Measurements from ENCODE around the gene RIF1. TPM values are rescaled to one million over a fixed set of nuclear protein-coding genes. Genes with fewer than 3 reads are reported as not detected.

The RIF1 gene
- total RNA-seq, 4 donors from 2014 or later: 24.8 to 58.8 (median 33.5) TPM

DNA sequence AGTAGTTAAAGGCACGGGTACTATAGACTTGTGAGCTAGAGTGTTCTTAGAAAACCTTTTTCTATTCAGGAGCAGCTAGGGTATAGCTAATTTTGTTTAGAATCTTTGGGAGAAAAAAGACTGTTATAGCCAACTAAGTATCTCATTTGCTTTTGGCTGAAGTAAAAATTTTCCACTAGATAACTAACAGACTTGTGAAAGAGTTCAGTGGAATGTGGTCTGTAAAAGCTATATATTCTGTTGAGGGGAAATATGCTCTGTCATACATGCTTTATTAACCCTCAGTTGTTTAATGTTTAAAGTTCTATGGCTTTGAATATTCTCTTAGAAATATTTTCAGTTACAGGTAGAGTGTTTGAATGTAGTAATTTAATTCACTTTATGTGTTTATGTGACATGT lies 49.7 kb downstream of the RIF1 start:
- TF ChIP-seq POLR2A (IDR thresholded peaks at IDR 0.05) (no peak), EP300 (IDR thresholded peaks at IDR 0.05) (no peak), POLR2AphosphoS5 (IDR thresholded peaks at IDR 0.05) (no peak)
- TF ChIP-seq, protein P1, sequence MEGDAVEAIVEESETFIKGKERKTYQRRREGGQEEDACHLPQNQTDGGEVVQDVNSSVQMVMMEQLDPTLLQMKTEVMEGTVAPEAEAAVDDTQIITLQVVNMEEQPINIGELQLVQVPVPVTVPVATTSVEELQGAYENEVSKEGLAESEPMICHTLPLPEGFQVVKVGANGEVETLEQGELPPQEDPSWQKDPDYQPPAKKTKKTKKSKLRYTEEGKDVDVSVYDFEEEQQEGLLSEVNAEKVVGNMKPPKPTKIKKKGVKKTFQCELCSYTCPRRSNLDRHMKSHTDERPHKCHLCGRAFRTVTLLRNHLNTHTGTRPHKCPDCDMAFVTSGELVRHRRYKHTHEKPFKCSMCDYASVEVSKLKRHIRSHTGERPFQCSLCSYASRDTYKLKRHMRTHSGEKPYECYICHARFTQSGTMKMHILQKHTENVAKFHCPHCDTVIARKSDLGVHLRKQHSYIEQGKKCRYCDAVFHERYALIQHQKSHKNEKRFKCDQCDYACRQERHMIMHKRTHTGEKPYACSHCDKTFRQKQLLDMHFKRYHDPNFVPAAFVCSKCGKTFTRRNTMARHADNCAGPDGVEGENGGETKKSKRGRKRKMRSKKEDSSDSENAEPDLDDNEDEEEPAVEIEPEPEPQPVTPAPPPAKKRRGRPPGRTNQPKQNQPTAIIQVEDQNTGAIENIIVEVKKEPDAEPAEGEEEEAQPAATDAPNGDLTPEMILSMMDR (IDR thresholded peaks at IDR 0.05): no peak
- 80% methylated on average over 1 of the region's 1 CpG for WGBS

DNA sequence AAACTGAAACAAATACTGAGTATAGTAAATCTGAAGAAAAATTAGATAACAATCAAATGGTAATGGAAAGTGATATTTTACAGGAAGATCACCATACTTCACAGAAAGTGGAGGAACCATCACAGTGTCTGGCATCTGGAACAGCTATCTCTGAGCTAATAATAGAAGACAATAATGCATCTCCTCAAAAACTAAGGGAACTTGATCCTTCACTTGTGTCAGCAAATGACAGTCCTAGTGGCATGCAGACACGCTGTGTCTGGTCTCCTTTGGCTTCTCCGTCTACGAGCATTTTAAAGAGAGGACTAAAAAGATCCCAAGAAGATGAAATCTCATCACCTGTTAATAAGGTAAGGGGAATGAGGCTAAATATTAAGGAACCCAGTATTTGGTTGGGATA lies 56.1 kb downstream of the RIF1 start:
- H3K4me3 ChIP-seq: no peak overlapping the region
- no peak for DNase-seq (ENCODE audit: low spot score in 2 of 2)
- no peak overlapping the region for H3K27ac ChIP-seq
- H3K27me3 ChIP-seq: no peaks in the 10 kb centered on the region
- H3K9me3 ChIP-seq: no peaks in the 10 kb centered on the region
- WGBS: 97% methylated on average over 3 of the region's 3 CpGs
- peaks cover 75% of the 10 kb centered on the region for H3K36me3 ChIP-seq
- H3K4me1 ChIP-seq: no peaks in the 10 kb centered on the region
- TF ChIP-seq POLR2AphosphoS5 (IDR thresholded peaks at IDR 0.05): no peak
- TF ChIP-seq POLR2A (IDR thresholded peaks at IDR 0.05): no peak
- no peak for TF ChIP-seq EP300 (IDR thresholded peaks at IDR 0.05)
- TF ChIP-seq, protein P1 (IDR thresholded peaks at IDR 0.05): no peak

More for the DNA sequence above, 49.7 kb downstream of the RIF1 start:
- H3K4me1 ChIP-seq: no peaks in the 10 kb centered on the region
- H3K4me3 ChIP-seq: no peak overlapping the region
- no peak overlapping the region for H3K27ac ChIP-seq
- H3K27me3 ChIP-seq: no peaks in the 10 kb centered on the region
- H3K36me3 ChIP-seq: peaks cover 66% of the 10 kb centered on the region
- no peaks in the 10 kb centered on the region for H3K9me3 ChIP-seq
- no peak for DNase-seq (ENCODE audit: low spot score in 2 of 2)

DNA sequence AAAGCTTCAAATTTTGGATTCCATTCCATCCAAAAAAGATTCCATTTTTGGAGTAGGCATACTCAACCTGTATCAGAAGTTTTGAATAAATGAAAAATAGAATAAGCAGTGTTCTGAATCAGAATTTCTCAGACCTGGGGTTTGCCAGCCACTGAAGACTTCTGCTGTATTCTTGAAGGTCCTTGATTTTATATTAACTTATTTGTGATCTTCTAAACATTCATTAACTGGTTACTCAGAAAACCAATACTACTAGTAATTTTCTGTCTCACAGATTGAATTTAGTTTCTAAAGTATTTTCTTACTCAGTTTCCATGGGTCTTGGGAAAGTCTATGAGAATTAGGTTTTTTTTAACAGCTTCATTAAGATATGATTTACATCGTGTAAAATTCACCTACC lies 60.9 kb downstream of the RIF1 start:
- H3K36me3 ChIP-seq: peaks cover 74% of the 10 kb centered on the region

DNA sequence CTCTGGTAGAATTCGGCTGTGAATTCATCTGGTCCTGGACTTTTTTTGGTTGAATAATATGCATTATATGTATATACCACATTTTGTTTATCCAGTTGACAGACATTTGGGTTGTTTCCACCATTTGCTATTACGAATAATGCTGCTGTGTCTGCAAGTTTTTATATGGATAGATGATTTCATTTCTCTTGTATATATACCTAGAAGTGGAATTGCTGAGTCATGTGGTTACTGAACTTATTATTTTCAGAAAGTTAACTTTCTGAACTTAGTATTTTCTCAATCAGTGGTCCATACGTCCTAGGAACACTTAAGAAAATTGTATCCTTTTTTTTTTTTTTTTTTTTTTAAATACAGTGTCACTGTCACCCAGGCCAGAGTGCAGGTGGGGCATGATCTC lies 63.3 kb downstream of the RIF1 start:
- no peak for DNase-seq (ENCODE audit: low spot score in 2 of 2)
- H3K4me3 ChIP-seq: no peak overlapping the region
- TF ChIP-seq POLR2AphosphoS5 (IDR thresholded peaks at IDR 0.05): no peak
- no peak for TF ChIP-seq EP300 (IDR thresholded peaks at IDR 0.05)
- no peak for TF ChIP-seq POLR2A (IDR thresholded peaks at IDR 0.05)
- TF ChIP-seq, protein P1 (IDR thresholded peaks at IDR 0.05): no peak
- H3K4me1 ChIP-seq: no peaks in the 10 kb centered on the region
- H3K36me3 ChIP-seq: peaks cover 65% of the 10 kb centered on the region
- WGBS: 92% methylated on average over 3 of the region's 3 CpGs
- H3K27me3 ChIP-seq: no peaks in the 10 kb centered on the region
- no peaks in the 10 kb centered on the region for H3K9me3 ChIP-seq
- no peak overlapping the region for H3K27ac ChIP-seq

More for the DNA sequence above, 60.9 kb downstream of the RIF1 start:
- no peaks in the 10 kb centered on the region for H3K9me3 ChIP-seq
- no peaks in the 10 kb centered on the region for H3K27me3 ChIP-seq
- no peak for DNase-seq (ENCODE audit: low spot score in 2 of 2)
- H3K4me1 ChIP-seq: no peaks in the 10 kb centered on the region
- WGBS: 93% methylated on average over 1 of the region's 1 CpG
- TF ChIP-seq POLR2A (IDR thresholded peaks at IDR 0.05) (no peak), EP300 (IDR thresholded peaks at IDR 0.05) (no peak), POLR2AphosphoS5 (IDR thresholded peaks at IDR 0.05) (no peak)
- H3K27ac ChIP-seq: no peak overlapping the region
- no peak overlapping the region for H3K4me3 ChIP-seq

DNA sequence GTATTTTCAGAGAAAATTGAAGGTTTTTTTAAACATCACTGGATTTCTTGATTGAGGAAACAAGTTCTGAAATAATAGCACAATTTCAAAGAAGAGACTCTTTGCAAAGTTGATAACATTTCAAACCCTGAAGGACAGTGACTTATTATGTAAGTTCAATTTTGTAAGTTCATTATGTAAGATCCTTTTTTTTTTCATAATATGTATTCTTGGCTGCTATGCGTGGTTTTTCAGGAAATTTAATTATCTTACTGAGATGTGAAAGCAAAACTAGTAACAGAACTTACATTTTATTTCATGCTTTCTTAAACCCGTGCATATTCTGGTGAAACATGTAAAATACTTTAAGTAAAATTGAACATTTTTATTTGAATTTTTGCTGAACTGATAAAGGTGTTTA lies 65.4 kb downstream of the RIF1 start:
- no peaks in the 10 kb centered on the region for H3K4me1 ChIP-seq
- H3K27ac ChIP-seq: no peak overlapping the region
- no peak for DNase-seq (ENCODE audit: low spot score in 2 of 2)
- H3K4me3 ChIP-seq: no peak overlapping the region
- H3K27me3 ChIP-seq: no peaks in the 10 kb centered on the region
- H3K36me3 ChIP-seq: peaks cover 46% of the 10 kb centered on the region
- H3K9me3 ChIP-seq: no peaks in the 10 kb centered on the region
- TF ChIP-seq, protein P1 (IDR thresholded peaks at IDR 0.05): no peak
- TF ChIP-seq EP300 (IDR thresholded peaks at IDR 0.05) (no peak), POLR2AphosphoS5 (IDR thresholded peaks at IDR 0.05) (no peak), POLR2A (IDR thresholded peaks at IDR 0.05) (no peak)
- WGBS: 38% methylated on average over 2 of the region's 2 CpGs

DNA sequence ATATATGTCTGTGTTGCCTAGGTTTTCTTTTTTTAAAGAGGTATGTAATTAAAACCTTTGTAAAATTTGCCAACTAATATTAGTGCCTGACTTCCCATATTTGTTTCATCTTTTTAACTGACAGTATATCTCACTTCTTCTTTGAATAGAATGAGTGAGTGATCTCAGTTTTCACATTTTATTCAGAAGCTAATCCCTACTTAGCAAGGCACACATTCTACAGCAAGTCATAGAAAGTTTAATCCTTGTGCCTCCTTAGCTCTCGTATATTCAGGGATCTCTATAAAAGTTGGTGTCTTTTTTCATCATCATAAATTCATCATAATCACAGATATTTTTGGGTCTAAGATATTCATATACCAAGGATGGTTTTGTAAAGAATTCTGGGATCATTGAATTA lies 66.6 kb downstream of the RIF1 start:
- H3K27me3 ChIP-seq: no peaks in the 10 kb centered on the region
- H3K27ac ChIP-seq: no peak overlapping the region
- no peak for DNase-seq (ENCODE audit: low spot score in 2 of 2)
- no peak overlapping the region for H3K4me3 ChIP-seq
- H3K4me1 ChIP-seq: no peaks in the 10 kb centered on the region
- no peaks in the 10 kb centered on the region for H3K9me3 ChIP-seq
- TF ChIP-seq, protein P1 (IDR thresholded peaks at IDR 0.05): no peak
- peaks cover 33% of the 10 kb centered on the region for H3K36me3 ChIP-seq
- 93% methylated on average over 1 of the region's 1 CpG for WGBS

Data from suprapubic skin (tissue), 4 donors.